Measurements from ENCODE around the gene TM7SF2.
A peak's percentile ranks its signal among the peaks of the same experiment; 100 is the strongest.

Gene TM7SF2

GRCh38 chr11:65126624-65127274, 15.1 kb downstream of the TM7SF2 start:
- no peaks in the 10 kb centered on the region for H3K9me3 ChIP-seq (ENCODE audit: control insufficient read depth, insufficient read depth, low read length)
- H3K4me1 ChIP-seq (ENCODE audit: control insufficient read depth, low read length): peaks cover 47% of the 10 kb centered on the region
- H3K27ac ChIP-seq (ENCODE audit: low read depth, low read length): peak overlapping the region; percentile 100
- peaks cover 66% of the 10 kb centered on the region for H3F3A ChIP-seq (ENCODE audit: control insufficient read depth, insufficient read depth)
- H3K27me3 ChIP-seq (ENCODE audit: control insufficient read depth, low read length): no peaks in the 10 kb centered on the region
- H3K36me3 ChIP-seq (ENCODE audit: control insufficient read depth, low read length): peaks cover 91% of the 10 kb centered on the region
- TF ChIP-seq CTCF (IDR thresholded peaks at IDR 0.05; ENCODE audit: low read depth, low read length, poor library complexity, severe bottlenecking) (no peak), EZH2phosphoT487 (IDR thresholded peaks at IDR 0.05; ENCODE audit: borderline replicate concordance, low read length) (no peak)
- H3K9me2 ChIP-seq (replicated peaks; ENCODE audit: control insufficient read depth, low read length): no peaks in the 10 kb centered on the region
- peaks cover 20% of the 10 kb centered on the region; the same call in 1 of the 2 replicates for H4K20me1 ChIP-seq (ENCODE audit: control insufficient read depth, insufficient read depth, low read depth, low read length)
- no peak overlapping the region for H3K4me3 ChIP-seq (ENCODE audit: low read length)
- H3K79me2 ChIP-seq (ENCODE audit: control insufficient read depth, low read length): peaks cover 59% of the 10 kb centered on the region
- H3K4me2 ChIP-seq (ENCODE audit: low read length): no peak overlapping the region

GRCh38 chr11:65127473-65128181, 16.0 kb downstream of the TM7SF2 start:
- 0 out of 2 replicates have a peak overlapping the region, but pooled peaks have one; percentile 6 for H3K4me2 ChIP-seq (ENCODE audit: low read length)
- H3K9me3 ChIP-seq (ENCODE audit: control insufficient read depth, insufficient read depth, low read length): no peaks in the 10 kb centered on the region
- H3K36me3 ChIP-seq (ENCODE audit: control insufficient read depth, low read length): peaks cover 94% of the 10 kb centered on the region
- H3F3A ChIP-seq (ENCODE audit: control insufficient read depth, insufficient read depth): peaks cover 69% of the 10 kb centered on the region
- no peaks in the 10 kb centered on the region for H3K9me2 ChIP-seq (replicated peaks; ENCODE audit: control insufficient read depth, low read length)
- H3K79me2 ChIP-seq (ENCODE audit: control insufficient read depth, low read length): peaks cover 56% of the 10 kb centered on the region
- H3K27ac ChIP-seq (ENCODE audit: low read depth, low read length): peak overlapping the region; percentile 100
- H4K20me1 ChIP-seq (ENCODE audit: control insufficient read depth, insufficient read depth, low read depth, low read length): peaks cover 23% of the 10 kb centered on the region; the same call in 1 of the 2 replicates
- TF ChIP-seq CTCF (IDR thresholded peaks at IDR 0.05; ENCODE audit: low read depth, low read length, poor library complexity, severe bottlenecking): no peak
- H3K4me1 ChIP-seq (ENCODE audit: control insufficient read depth, low read length): peaks cover 53% of the 10 kb centered on the region
- no peak overlapping the region for H3K4me3 ChIP-seq (ENCODE audit: low read length)
- no peaks in the 10 kb centered on the region for H3K27me3 ChIP-seq (ENCODE audit: control insufficient read depth, low read length)

- Histone ChIP-seq H3K9me2 (replicated peaks; ENCODE audit: control insufficient read depth, low read length) (no peaks in the 10 kb centered on the region), H3K27me3 (ENCODE audit: control insufficient read depth, low read length) (no peaks in the 10 kb centered on the region), H3K79me2 (ENCODE audit: control insufficient read depth, low read length) (peaks cover 56% of the 10 kb centered on the region), H3K27ac (ENCODE audit: low read depth, low read length) (peak overlapping the region; percentile 100), H3K36me3 (ENCODE audit: control insufficient read depth, low read length) (peaks cover 96% of the 10 kb centered on the region), H4K20me1 (ENCODE audit: control insufficient read depth, insufficient read depth, low read depth, low read length) (peaks cover 23% of the 10 kb centered on the region; the same call in 1 of the 2 replicates), H3F3A (ENCODE audit: control insufficient read depth, insufficient read depth) (peaks cover 75% of the 10 kb centered on the region), H3K4me1 (ENCODE audit: control insufficient read depth, low read length) (peaks cover 49% of the 10 kb centered on the region), H3K4me3 (ENCODE audit: low read length) (no peak overlapping the region), H3K4me2 (ENCODE audit: low read length) (peak overlapping the region; percentile 5; the same call in 1 of the 2 replicates), H3K9me3 (ENCODE audit: control insufficient read depth, insufficient read depth, low read length) (no peaks in the 10 kb centered on the region)
- TF ChIP-seq EZH2phosphoT487 (IDR thresholded peaks at IDR 0.05; ENCODE audit: borderline replicate concordance, low read length): no peak
- no peak for TF ChIP-seq CTCF (IDR thresholded peaks at IDR 0.05; ENCODE audit: low read depth, low read length, poor library complexity, severe bottlenecking)
Measured at GRCh38 chr11:65128182-65129145, 16.8 kb downstream of the TM7SF2 start.

All from DOHH2 (cell line).